GM18909 (cell line): ENCODE data around the gene RXRG.
"Not testable (repeated sequence)": the region's sequence is repeated elsewhere in the genome, so short reads cannot be mapped to it uniquely, and the experiment has no call there.

ENCODE experiments used
- ATAC-seq: cut with Tn5 transposase; IDR thresholded peaks from one replicate; pipeline ENCODE4 v1.9.1; 2021; ENCODE audit warnings: mild to moderate bottlenecking; ENCODE audit not compliant: unreplicated experiment, poor library complexity

The RXRG gene

DNA sequence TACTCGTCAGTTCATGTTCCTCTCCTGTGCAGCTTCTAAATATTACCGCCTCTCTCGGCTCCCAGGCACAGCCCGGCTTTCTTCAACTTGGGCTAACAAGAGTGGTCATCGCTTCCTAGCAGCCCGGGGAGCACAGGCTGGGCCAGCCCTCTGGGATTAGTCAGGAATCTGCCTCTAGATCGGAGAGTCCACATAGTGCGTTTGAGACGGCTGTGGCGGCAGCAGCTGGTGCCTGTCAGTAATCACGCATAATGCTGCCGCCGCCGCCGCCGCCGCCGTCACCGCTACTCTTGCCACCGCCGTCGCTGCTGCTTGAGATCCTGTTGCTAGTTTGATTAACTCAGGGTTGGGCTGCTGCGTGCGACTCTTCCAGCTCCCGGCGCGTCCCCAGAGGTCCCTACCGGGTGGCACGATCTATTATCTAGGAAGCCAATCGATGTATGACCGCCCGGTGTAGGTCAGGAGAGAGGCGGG is at the start of gene RXRG:
TSS of gene RXRG (minus strand) at position 230 of the 474 bp plus-strand sequence. CDS start 233 bp downstream, outside the sequence.
- ATAC-seq, result no peak

DNA sequence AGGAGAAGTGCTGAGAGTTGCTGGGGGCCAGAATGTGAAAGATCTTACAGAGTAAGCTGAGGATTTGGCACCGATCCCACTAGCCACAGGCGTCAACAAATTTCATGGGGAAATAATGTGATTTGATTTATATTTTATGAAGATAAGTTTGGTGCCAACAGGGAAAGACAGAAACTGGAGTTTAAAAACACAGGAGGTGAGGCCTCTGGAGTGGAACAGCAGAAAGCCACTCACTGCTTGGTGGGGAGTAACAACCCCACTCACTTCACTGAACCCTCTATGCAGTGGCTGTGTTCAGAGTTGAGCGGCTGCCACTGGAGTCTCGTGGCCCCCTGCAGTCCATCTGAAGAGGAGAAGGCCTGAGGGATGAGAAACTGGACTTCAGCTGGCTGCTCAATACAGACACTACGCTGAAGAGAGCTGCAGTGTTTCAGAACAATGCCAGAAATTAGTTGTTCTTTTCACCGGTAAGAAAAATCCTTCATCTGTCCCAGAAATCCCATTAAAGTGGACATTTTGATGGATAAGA is 48.0 kb upstream of the RXRG start:
- ATAC-seq, result no peak

DNA sequence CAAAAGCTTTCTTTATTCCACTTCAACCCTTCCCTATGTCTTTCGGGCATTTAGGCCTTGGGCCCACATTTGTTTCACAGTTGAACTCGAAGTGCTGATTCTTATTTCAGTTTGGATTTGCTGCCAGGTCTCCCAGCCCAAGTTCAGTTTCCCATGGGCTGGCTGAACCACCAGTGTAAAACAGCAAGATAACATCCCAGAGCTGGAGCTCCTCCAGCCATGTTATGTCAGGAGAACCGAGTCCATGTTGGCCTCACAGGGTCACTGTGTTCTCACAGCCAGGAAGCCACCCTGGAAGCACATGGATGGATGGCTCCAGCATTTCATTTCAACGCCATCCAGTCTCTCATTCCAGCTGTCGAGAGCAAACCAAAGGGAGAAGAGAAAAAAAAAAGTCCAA is 45.2 kb upstream of the RXRG start:
- no peak for ATAC-seq

DNA sequence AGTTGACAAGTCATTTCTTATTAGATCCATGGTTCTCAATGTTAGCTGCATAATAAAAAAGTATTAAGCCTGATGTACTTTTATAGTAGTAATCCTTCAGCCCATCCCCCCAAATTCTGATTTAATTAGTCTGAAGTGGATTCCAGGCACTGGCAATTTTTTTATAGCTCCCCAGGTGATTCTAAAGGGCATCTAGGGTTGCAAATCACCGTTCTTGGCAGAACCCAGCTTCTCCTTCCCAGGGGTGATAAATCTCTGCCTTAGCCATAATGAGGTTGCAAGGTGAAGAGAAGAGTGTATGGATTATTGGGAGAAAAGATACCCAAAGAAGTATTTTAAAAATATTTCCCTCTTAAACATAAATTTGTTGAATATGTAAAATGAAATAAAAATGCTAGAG is 43.0 kb upstream of the RXRG start:
- ATAC-seq, result no peak

DNA sequence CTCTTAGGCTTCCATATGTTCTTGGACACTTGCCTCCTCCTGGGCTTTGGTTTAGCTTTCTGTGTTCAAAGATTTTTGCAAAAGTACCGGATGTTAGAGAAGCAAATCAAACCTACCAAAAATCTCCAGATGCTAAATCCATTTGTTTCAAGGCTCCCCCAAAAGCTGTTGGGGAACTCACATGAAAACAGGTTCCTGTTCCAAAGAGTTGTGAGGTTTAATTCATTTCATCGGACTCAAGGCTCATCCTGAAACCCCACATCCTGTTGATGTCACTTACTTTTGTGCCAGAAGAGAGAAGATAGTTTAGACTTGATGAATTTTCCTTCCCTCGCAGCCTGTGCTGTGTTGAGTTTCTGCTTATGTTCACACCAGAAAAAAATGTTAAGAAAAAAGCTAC is 41.7 kb upstream of the RXRG start:
- ATAC-seq, result no peak

DNA sequence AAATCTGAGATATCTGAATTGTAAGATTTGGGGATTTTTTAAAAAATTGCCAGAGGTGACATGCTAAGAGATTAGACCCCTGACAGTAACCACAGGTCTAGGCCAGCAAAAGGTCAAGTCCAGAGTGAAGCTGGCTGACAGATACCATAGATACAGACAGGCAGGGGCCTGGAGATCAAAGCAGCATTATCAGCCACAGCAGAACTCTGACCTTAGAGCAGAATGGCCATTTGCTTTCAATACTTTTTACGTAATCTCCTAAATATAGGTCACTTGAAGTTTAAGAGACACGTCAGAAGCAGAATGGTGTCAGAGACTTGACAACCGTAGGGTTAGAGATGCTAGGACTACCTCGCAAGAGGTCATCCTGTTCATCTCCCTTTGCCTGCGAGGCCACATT is 40.8 kb upstream of the RXRG start:
- ATAC-seq, result no peak

DNA sequence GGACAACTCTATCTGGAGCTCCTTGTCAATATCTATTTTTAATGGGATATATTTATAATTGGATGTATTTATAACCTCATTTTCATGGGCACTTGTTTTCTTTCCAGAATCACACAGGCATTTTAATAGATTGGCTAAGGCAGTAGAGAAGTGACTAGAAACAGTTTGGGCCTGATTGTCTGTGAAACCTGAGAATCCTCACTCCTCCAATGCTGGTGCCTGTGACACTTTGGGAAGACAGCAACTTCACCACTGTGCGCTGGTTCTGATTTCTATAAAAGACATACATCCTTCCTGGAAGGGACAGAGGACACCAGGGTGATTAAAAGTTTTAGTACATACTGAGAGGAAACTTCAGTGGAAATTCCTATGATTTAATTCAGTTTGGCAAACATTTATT is 39.6 kb upstream of the RXRG start:
- ATAC-seq, result no peak

DNA sequence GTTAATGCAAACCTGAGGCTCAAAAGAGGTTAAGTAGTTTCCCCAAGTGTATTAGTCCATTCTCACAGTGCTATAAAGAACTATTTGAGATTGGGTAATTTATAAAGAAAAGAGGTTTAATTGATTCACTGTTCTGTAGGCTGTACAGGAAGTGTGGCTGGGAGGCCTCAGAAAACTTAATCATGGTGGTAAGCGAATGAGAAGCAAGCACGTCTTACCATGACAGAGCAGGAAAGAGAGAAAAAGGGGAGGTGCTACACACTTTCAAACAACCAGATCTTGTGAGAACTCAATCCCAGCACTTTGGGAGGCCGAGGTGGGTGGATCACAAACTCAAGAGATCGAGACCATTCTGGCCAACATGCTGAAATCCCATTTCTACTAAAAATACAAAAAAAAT is 38.5 kb upstream of the RXRG start:
- no peak for ATAC-seq

DNA sequence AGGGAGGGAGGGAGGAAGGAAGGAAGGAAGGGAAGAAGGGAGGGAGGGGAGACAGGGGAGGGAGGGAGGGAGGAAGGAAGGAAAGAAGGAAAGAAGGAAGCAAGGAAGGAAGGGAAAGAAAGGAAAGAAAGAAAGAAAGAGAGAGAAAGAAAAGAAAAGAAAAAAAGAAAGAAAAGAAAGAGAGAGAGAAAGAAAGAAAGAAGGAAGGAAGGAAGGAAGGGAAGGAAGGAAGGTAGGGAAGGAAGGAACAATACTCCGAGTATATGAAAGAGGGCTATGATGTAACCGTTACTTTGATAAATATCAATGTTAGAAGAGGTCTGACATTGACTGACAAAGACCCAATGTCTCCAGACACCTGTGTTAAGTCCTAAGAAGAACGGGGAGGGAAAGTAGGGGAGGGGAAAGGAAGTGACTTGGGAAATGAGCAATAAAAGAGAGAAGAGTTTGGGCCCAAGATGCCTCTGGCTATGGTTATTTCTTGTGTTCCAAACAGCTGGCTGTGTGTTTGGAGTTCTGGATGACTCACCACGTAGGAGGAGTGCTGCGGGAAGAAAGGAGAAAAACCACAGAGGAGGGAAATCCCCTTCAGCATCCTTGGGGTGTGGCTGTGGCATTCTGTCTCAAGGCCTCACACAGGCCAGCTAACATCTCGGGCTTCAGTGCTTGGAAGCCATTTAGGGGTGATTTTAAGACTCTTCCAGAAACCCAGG is 37.0 kb upstream of the RXRG start:
- ATAC-seq, result no peak

DNA sequence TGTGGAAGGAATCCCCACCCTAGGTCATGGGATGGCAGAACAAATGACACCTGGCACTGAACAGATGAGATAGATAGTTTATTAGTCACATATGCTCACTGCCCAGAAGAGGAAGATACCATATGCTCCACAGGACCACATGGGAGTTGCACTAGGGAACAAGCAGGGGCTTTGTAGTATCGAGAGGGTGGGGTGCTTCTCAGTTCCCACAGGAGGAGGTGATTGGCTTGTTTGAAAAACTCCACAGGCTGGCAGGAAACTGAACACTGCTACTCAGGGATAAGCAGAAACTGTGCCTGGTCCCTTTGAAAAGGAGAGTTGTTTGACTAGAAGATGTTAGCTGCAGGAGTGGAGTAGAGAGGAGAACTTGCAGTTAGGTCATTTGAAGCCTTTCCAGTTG is 31.9 kb upstream of the RXRG start:
- no peak for ATAC-seq

DNA sequence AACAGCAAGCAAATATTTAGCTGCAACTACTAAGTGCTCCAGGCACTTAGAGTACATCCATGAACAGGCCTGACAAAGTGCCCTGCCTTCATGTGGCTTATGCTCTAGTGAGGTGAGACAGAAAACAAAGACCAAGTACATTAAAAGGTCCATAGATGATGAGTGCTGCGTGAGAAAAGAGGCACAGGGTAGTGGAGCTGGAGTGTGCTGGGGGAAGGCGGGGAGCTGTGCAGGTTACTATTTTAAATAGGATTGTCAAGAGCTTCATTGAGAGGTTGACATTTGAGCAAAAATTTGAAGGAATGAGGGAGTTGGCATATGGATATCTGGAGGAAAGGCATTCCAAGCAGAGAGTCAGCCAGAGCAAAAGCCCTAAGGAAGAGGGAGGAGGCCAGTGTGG is 29.3 kb upstream of the RXRG start:
- ATAC-seq, result no peak

DNA sequence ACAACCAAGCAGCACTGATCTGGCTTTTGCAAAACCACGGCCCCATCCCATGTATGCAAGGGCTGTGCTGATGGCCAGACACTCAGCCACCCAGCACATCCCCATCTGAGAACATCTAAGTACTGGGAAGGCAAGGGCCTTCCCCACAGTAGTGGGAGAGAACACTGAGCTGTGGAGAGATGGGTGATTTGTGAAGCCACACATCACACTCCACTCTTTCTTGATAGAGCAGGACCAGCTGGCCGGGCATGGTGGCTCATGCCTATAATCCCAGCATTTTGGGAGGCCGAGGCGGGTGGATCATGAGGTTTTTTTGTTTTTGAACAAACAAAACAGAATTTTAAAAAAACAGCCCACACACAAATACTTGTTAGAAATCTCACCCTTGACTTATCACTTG is 28.2 kb upstream of the RXRG start:
- no peak for ATAC-seq

DNA sequence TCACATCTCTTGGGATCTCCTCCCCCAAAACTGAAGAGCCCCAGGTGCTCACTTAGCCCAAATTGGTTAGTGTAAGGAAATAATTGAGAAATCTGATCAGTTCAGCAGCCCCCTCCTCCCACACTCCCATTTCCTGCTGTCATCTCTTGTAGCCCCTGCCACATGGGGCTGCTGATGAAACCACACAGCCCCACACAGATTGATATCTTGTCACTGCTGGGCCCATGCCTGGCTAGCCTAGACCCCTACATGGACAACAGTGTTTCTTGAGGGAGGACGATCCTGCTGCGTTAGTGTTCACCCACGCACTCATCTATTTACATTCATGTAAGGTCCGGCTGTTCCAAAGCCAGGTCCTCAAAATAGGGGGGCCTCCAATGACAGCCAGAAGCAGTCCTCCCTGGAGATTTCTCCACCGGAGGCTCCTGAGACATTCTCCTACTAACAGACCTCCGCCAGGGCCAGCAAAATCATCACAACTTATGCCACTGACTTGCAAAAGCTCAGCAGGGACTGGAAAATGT is 23.9 kb upstream of the RXRG start:
- no peak for ATAC-seq

DNA sequence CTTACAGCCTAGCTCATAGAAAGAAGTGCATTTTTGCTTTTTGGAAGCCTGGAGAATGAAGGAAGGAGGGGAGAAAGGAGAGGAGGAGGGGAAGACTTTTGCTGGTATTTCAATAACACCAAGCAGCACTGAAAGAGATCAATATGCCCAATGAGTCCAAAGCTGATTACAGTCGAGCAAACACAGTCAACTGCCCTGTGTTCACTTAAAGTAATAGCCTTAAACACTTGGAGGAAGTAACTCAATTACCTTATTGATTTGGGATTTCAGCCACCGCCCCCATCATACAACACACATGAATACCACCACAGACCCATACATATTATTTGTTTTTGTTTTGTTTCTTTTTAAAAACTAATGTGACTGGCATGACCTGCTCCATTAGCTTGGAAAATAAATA is 23.3 kb upstream of the RXRG start:
- ATAC-seq, result no peak

DNA sequence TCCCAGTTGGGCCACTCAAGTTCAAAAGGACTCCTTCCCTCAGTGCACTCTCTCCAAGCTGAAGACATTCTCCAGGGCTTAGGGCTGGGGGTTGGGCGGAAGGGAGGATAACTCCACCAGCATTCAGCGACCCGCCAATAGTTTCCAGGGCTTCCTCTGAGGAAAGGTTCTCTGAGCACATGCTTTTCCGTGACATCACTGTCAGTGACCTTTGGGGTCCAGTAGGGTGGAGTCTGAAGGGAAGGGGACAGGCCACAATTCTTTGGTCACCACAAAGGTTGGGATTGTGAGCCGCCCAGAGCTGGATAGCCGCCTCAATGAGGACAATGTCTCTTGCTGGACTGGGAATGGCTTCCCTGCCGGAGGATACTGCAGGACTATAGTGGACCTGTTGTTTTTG is 22.8 kb upstream of the RXRG start:
- no peak for ATAC-seq

DNA sequence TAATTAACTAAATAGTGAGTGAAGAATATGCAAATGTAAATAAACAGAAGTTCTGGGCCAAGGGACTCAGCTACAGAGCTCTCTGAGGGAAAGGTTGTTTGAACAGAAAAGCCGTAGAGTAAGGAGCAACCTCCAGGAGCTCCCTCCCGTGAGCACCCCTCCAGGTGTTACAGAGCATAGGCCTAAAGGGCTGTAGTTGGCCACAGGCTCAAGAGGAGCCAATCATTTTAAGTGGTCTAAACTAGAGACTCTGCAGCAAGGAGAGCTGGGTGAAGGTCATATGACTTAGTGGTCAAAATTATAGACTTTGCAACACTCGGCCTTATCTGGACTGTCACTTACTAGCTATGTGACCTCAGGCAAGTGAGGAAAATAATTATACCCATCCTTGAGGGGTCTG is 19.1 kb upstream of the RXRG start:
- ATAC-seq, result no peak

DNA sequence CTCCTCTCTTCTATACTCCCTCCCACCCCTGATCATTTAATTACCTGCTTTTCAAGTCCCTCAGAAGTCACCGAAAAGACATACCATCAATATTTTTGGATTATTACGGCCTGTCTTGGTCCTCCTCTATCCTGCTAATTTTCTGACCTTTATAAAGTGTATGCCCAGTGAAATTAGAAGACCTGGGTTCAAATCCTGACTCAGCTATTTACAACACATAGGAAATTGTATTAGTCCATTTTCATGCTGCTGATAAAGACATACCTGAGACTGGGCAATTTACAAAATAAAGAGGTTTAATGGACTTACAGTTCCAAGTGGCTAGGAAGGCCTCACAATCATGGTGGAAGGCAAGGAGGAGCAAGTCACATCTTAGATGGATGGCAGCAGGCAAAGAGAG is 14.8 kb upstream of the RXRG start:
- not testable (repeated sequence) for ATAC-seq

DNA sequence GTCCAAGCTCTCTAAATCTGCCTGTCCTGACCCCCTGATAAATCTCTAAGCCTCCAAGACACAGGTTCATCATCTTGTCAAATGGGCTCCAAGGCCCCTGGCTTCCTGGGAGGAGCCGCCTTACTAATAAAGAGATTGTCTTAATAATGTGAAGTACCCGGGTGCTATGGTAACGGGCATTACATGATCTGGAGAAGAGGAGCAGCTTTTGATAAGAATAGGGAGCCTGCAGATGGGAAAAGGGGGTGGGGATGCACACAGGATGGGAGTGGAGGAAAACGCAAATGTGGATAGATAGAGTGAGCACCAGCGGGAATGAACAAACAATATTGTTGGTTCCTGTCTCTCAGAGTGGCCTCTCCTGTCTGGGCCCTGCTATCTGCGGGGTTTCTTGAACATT is 11.9 kb upstream of the RXRG start:
- no peak for ATAC-seq

DNA sequence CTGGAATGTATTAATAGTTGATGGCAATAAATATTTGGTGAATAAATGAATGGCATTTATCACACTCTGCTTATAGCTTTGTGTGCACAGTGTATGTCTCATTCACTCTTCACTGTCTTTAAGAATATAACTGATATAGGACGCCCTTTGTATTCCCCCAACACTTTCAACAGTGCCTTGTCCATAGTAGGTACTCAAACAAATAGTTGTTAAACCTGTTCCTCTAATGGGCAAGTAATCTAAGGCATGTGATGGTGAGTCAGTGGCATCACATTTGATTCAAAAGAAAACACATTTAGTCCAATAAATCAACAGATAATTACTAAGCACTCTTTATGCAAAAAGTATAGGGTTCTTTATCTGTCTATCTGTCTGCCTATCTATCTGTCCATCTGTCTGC is 11.2 kb upstream of the RXRG start:
- no peak for ATAC-seq

DNA sequence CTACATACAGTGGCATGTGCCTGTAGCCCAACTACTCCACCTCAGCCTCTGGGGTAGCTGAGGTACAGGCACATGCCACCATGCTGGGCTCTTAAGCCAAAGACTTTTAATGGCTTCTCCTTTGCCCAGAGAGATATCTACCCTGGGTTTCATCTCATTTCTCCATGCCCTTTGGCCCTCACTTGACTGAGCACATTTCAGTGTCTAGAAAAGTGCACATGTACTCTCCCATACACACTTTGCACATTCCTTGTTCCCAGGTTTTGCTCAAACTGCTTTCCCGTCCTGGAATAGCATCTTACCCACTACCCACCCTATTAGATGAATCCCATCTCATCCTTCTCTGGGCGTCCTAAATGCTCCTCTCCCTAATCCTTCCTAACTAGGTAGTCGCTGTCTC is 10.2 kb upstream of the RXRG start:
- no peak for ATAC-seq

DNA sequence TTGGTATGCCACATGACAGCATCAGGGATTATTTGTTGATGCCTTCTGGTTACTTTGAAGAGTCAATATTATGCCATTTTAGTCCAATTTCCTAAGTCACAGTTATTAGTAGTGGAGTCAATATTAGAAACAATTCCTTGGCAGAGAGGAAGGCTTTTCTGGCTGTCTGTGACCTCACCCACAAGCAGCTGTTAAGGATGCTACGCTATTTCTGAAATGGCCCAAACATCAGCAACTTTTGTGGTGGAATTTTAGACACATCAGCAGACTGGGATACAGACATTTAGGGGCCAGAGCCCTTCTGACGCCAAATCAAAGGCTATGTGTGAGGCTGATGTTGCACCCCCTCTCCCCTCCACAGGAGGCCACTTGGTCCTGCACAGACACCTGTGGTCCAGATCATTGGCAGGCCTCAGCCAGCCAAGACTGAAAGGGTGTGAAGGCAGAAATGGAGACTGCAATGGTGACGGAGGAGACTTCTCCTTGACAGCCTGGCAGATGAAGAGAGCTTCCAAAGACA is 9.2 kb upstream of the RXRG start:
- ATAC-seq, result no peak
